Measurements from ENCODE around the gene CD8A.

The CD8A gene

DNA sequence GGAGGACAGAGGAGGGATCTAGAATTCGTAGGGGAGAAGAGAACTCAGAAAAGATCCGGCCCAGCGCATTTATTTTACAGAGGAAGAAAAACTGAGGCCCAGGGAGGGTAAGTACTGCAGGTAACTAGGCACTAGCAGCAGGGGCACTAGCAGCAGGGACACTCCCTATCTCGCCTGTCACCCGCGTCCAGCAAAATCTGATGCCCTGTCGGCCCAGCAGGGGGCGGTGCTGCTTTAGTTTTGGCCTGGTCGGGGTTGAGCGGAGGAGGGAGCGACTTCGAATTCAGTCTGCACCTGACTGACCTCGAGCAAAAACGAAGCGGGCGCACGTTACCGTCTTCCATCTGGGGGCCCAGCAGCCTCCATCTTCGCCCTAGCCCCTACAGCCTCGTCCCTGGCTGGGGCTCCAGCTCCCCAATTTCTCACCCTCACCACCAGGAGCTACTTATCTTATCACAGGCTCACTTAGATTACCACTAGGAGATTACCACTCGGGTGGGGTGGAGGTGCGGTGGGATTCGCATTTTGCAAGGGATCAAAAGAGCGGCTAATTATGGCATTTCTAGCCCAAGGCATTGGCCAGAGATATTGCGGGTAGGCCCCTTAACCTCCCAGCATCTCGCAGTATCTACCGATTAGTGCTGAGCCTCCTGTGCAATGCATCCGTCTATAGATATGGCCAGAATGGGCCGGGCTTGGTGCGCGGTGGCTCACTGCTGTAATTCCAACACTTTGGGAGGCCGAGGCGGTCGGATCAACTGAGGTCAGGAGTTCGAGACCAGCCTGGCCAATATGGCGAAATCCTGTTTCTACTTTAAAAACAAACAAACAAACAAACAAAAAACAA lies 17.8 kb upstream of the CD8A start:
- peak; percentile 86 for DNase-seq

DNA sequence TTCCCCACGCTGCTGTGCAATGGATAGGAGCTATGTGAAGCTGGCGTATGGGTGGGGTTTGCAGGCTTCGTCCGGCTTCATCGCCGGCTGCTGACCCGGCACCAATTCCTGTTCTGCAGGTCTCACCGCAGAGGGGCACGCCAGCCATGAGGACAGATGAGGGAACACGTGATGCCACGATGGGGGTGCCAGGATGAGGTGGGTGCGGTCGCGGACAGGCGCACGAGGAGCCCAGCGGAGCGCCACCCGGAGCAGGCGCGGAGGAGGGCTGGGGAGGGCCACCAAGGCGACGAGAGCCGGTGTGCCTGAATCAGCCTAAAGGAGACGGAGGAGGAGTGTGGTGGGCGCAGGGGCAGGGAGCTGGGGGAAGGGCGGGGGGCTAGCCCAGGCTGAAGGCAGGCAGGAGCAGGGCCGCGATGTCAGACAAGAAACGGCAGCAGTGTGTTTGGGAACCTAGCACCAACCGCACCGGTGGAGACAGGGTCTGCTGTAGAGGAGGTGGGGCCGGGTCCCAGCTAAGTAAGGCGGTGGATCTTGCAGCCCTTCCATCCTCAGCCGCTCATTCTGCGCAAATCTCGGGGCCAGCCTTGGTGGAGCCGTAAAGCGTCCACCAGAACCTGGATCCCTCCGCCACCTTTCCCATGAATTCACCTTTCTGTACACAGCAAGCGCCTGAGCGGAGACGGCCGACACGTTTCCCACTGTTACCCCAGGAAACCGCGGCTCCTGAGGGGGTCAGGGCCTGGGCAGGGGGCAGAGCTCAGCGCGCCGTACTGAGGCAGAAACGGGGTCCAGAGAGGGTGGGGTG lies 17.0 kb upstream of the CD8A start:
- peak; percentile 87 for DNase-seq

DNA sequence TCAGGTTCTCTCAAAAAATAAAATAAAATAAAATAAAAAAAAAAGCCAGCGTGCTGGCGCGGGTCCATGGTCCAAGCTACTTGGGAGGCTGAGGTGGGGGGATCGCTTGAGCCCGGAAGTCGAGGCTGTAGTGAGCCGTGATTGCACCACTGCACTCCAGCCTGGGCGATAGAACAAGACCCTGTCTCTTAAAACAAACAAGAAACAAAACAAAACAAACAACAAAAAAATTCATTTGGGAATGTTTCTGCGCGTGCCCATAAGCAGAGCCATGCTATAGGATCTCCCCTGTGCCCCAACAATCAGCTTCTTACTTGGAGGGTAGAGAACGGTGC lies 16.4 kb upstream of the CD8A start:
- no peak for DNase-seq

DNA sequence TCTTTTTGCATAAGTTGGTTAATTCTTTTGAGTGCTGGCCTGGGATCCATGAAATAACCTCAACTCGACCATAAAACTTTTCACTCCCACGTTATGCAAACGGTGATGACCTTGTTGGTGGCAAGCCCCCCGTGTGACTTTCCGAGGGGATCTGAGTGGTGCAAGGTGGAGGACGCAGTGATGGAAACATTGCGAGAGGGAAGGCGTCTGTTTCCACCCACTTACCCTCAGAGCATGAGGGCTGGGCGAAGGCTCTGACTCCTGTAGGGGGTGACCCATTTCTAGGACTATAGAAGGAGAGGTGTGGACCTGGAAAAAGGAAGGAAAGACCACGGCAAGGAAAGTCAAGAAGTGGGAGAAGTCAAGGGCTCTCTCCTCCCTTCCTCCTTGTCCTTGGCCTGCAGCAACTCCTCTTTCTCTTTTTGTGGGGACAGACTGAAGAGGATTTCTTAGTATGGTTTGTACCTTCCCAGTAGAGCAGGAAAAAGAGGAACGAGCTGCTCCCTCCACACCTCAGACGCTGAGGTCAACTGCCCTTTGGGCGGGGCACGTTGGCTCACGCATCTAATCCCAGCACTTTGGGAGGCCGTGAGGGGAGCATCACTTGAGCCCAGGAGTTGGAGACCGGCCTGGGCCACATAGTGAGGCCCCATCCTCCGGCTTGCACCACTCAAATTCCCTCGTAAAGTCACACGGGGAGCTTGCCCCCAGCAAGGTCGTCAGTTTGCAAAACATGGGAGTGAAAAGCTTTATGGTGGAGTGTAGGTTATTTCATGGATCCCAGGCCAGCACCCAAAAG lies 15.5 kb upstream of the CD8A start:
- no peak for DNase-seq

DNA sequence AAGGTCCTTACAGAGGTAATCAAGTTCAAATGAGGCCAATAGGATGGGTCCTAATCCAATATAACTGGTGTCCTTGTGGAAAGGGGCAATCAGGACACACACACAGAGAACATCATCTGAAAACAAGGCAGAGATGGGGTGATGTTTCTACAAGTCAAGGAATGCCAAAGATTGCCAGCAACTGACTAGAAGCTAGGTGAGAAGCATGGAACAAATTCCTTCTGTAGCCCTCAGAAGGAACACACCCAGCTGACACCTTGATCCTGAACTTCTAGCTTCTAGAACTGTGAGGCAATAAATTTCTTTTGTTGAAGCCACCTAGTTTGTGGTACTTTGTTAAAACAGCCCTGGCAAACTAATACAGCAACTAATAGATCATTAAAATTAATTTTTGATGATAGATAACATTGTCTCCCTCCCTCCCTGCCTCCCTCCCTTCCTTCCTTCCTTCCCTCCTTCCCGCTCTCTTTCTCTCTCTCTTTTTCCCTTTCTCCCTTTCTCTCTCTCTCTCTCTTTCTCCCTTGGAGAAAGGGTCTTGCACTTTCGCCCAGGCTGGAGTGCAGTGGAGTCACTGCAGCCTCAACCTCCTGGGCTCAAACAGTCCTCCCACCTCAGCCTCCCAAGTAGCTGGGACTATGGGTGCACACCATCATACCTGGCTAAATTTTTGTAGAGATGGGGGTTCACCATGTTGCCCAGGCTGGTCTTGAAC lies 10.3 kb upstream of the CD8A start:
- DNase-seq: no peak

DNA sequence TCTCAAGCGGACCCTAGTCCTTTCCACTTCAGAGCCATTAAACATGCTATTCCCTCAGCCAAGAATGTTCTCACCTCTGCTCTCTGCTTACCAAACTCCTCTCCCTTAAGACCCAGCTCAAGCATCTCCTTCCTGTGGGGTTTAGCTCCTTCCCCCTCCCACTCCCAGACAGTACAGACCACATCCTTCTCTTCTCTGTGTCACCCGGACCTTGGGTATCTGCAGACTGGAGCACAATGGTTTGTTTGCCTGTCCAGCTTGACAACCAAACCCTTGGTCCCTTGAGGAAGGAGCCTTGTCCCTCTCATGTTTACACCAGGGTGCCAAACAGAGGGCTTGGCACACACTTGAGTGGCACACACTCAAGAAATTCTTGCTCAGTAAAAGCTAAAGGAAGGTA lies 4.1 kb upstream of the CD8A start:
- no peak for DNase-seq

DNA sequence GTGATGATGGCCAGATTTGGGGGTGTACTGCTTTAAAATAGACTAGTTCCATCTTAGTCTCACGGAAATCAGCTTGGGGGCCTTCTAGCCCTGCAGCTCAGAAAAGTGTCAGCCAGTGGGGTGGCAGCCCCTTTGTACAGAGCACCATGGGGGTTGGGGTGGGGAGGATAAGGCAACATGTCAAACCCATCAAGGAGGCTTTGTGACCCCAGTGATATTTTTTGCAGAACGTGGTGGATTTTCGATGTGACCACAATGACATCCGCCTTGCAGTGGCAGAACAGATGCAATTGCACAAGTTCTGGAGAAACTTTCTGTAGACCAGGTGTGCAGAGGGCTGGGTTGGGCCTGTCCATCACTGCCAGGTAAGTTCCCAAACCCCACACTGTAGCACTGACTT lies 3.0 kb upstream of the CD8A start:
- DNase-seq: no peak

DNA sequence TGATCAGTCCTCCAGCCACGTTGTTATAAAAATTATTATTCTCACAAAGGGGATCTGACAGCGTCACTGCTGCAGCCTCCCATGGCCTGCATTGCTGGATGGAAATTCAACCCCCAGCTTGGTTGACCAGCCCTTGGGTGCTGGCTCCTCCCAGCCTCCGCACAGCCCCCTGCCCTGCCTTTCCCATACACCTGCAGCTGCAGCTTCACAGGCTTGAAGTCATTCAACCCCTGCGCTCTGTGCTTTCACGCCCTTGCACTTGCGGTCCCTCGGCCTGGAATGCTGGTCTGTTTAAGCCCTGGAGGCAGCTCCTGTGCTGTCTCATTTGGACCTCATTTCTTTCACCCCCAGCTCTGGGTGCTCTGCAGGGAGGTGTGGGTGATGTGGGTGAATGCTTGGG lies 860 bp upstream of the CD8A start:
- no peak for DNase-seq

DNA sequence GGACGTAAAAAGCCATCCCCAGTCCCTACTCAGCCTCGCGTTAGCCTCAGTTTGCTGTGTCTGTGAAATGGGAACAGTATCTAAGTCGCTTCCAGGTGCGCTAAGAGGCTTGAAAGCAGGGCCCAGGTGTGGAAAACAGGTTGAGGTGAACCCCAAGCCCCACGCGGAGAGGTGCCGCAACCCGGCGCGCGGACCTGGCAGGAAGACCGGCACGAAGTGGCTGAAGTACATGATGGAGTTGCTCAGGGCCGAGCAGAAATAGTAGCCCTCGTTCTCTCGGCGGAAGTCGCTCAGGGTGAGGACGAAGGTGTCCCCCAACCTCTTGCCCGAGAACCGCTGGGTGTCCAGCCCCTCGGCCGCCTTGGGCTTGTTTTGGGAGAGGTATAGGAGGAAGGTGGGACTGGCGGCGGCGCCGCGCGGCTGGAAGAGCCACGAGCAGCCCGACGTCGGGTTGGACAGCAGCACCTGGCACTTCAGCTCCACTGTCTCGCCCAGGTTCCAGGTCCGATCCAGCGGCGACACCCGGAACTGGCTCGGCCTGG lies 508 bp downstream of the CD8A start:
- DNase-seq: peak; percentile 32

DNA sequence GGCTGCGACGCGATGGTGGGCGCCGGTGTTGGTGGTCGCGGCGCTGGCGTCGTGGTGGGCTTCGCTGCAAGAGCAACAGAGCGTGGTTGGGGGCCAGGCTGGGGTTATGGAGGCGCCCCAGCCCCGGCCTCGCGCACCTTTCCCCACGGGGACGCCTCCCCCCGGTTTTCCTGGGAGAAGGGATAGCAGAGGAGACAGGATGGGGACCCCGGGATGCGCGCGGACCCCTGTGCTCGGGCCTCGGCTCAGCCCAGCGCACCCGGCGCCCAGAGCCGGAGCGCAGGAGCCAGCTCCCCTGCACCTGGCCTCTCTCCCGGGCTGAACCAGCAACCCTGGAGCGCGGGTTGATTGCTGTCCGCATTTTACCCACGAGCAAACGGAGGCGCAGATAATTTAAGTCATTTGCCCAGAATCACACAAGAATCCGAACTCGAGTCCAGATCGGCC lies 1.0 kb downstream of the CD8A start:
- DNase-seq: no peak

DNA sequence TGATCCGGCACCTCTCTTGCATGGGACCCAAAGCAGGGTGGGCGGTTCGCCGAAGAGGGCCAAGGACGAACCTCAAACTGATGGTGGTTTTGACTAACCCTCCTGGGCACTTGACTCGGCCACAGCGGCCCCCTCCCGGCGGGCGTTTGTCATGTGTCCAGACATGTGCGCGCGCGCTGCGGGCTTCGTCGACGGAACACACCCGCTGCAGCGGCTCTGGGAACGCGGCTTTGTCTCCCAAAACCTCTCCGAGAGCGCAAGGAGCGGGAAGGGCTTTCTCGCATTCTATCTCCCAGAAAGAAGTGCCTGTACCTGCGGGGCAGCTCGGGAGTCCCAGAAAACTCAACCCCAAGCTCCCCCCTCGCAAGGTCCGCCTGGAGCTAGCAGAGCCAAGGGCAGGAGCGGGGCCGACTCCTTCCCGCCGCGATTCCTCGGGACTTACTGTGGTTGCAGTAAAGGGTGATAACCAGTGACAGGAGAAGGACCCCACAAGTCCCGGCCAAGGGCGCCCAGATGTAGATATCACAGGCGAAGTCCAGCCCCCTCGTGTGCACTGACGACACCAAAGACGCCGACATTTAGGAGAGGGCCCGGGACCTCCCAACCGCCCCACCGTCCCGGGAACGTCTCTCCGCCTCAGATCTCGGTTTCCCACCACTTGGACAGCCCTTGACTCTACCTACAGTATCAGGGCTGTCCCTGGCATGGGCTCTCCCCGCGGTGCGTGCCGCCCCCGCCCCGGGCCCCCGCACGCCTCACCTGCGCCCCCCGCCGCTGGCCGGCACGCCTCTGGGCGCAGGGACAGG lies 1.6 kb downstream of the CD8A start:
- no peak for DNase-seq

DNA sequence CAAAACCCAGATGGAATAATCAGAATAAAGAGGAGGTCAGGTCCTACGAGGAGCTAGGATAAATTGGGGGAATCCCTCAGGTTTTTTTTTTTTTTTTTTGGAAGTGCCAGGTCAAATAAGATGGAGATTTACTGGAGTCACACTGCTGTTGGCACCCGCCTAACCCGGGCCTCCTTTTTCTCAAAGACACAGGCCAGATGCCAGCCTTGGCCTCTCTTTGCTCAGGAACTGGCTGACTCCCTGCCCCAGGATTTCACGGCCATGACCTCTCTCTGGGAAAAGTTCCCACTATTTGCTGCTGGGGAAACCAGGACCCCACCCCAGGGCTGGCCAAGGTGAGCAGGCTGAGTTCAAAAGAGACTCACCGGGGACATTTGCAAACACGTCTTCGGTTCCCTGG lies 2.5 kb downstream of the CD8A start:
- DNase-seq: no peak

DNA sequence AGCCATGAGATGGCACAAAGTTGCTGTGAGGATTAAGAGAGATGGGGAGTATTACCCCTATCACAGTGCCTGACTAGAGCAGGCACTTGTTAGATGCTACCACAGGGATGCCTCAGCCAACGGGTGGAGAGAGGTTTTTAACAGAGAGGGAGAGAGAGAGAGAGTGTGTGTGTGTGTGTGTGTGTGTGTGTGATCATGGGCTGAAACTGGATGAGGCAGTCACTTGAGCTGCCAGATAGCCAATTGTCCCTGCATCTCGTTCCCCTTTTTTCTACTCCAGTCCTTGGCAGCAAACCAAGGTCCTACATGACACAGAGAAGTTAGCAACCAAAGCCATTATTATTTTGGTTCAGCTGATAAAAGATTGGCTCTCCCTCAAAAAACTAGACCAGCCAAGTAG lies 3.0 kb downstream of the CD8A start:
- no peak for DNase-seq

DNA sequence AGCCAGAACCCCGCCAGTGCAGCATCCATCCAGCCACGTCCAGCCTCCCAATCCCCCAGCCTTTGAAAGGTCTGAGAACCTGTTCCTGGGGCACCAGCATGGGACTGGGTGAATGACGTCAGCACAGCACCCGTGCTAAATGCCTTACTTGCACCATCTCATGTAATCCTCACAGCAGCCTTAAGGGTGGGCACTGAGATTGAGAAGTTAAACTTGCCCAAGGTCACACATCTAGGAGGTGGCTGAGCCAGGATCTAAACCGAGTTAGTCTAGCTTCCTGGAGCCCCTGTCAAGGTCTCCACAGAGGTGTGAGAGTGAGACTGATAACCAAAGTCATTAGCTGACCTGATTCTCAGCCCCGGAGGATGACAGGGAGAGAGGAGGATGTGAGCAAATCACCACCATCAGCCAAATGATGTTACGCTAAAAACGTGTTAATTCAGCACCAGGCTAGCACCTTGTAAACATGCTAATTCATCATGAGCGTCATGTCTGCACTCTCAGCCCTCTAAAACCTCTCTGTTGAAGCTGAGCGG lies 4.6 kb downstream of the CD8A start:
- no peak for DNase-seq

DNA sequence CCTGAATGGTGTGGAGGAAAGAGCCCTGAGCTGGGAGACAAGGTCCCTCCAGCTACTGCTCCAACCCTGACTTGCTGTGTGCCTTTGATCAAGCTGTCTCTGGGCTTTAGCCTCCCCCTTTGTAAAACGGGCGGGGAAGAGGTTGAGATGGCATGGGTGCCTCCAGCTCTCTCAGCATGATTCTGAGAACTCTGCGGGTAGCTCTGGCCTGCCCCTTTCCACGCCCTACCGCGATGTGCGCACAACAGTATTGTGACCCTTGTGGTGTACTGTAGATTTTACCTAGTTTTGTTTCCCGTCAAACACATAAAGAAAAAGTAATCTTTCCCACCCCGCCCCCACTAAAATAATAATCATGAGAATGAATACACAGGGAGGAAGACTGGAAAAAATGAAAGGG lies 5.3 kb downstream of the CD8A start:
- DNase-seq: no peak

DNA sequence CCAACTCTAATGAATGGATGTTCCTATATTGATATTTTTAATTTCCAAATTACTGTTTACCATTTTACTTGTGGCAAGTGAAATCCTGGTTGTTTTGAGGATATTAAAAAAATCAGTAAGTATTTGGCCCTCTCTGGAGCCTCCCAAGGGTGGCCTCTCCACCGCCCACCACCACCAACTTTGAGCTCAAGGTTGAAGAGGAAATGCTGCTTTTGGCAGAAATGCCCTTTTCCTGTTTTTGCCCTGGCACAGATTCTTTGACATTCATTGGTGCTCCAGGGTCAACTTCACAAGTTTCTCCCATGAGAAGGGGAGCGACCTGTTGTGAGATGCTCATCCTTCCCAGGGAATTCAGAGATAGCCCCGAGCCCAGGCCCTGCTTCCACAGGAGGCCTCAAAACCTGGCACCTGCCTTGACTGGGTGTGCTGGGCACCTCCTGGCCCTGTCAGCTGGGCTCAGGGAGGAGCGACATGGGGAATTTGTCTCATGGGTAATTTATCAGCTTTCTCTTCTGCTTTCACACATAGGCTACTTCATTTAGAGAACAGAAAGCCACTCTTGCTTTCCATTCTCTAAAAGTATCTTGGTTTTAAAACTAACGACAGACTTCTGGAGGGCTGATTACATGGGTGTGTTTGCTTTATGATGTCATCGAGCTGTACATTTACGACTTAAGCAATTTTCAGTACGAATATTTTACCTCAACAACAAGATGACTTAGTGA lies 6.9 kb downstream of the CD8A start:
- DNase-seq: no peak

DNA sequence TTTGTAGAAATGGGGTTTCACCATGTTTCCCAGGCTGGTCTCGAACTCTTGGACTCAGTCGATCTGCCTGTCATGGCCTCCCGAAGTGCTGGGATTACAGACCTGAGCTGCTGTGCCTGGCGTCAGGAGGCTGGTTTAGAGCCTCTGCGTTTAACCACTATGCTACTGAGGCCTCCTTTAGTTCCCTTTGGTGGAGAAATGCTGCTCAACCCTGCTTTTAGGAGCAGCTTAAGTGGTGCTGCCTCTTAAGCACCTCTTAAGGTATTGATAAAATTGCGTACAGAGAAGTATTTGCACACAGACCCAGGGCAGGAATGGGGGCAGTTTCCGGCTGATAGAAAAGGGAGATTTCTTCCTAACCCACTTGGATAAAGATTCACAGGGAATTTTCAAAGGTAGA lies 8.0 kb downstream of the CD8A start:
- DNase-seq: no peak

DNA sequence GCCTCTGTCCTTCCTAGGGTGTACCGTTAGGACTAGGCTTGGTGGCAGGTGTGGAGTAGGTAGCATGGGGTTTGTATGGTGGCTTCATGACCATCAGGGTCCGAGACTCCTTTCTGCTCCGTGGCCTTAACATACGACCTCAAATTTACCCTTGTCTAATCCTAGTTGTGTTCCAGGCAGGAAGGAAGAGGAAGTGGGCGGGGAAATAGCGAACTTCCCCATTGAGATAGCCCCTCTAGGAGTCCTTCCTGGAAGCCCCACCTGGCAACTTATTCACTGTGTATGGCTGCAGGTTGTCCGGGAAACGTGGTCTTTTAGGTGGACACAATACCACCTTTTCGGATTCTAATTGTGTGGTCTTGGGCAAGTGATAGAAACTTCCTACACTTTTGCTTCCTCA lies 9.3 kb downstream of the CD8A start:
- no peak for DNase-seq

DNA sequence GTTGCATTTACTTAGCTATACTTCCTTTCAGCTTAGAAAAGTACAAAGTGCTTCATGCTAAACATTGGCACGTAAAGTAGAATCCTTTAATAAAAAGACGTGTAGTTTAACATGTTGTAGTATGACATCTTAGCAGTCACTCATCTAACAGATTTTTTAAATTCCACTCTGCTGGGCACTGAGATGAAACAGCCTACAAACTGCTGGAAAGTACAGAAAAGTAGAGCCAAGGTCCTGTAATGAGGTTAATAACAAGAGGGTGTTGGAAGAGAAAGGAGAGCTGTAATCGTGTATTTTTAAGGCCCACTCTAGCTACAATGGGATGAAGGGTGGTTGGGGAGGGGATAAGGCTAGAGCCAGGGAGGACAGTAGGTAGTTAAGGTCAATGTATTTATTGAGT lies 10.7 kb downstream of the CD8A start:
- no peak for DNase-seq

DNA sequence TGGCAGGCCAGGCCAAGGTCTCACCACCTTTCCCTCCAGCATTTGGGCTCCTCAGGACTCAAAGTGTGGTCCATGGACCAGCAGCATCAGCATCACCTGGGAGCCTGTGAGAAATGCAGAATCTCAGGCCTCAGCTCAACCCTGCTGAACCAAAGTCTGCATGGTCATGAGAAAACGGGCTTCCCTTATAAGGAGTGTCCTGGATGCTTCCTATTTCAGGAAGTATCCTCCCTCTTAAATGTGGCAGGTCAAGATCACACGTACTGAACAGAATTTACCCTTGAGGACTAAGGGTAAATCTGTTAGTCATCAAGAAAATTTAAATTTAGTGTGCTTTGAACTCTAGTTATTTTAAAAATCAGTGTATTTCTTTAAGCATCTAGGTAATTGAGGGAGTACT lies 11.8 kb downstream of the CD8A start:
- DNase-seq: no peak

DNA sequence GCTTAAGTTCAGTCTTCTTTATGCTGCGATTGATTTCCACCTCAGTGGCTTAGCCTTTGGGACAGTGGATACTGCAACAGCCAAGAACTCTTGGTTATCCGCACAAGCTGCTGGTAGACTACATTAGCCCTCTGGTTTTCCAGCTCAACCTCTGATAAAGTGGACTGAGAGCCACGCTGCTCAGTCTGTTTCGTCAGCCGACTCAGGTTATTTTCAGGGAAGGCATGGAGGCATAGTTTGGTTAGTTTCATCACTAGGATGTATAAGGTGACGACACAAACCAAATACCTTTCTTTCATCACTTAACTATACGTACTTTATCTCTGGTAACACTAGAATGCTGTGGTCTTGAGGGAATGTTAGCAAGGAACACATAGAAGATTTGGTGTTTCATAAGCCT lies 14.2 kb downstream of the CD8A start:
- no peak for DNase-seq
